ENCODE measurements around the gene CLDN3.

CLDN3 gene

DNA sequence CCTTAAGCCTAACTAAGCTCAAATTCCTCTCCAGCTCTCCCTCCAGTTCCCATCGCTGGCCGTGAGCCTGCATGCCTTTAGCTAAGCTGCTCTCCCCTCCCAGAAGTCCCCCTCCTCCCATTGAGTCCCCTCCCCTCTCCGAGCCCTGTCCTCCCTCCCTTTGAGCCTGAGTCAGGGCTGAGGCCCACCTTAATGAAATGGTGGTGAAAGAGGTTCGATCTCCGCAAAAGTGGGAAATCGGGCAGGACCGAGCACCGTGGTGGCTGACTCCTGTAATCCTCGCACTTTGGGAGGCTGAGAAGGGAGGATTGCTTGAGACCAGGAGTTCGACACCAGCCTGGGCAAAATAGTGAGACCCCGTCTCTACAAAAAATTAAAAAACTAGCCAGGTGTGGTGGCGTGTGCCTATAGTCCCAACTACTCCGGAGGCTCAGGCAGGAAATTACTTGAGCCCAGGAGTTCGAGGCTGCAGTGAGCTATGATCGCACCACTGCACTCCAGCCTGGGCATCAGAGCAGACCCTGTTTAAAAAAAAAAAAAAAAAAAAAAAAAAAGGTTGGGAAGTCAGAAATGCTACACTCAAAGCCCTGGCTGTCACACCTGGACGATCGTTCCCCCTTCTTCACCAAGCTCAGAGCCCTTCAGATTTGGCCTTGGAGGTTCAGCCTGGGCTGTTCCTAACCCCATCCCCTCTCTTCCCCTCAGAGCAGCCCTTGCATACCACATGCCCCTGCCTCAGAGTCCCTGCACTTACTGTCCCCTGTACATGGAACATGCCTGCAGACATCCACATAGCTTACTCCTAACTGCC is 995 bp upstream of the CLDN3 start:
- DNase-seq (ENCODE audit: low spot score), result no peak

DNA sequence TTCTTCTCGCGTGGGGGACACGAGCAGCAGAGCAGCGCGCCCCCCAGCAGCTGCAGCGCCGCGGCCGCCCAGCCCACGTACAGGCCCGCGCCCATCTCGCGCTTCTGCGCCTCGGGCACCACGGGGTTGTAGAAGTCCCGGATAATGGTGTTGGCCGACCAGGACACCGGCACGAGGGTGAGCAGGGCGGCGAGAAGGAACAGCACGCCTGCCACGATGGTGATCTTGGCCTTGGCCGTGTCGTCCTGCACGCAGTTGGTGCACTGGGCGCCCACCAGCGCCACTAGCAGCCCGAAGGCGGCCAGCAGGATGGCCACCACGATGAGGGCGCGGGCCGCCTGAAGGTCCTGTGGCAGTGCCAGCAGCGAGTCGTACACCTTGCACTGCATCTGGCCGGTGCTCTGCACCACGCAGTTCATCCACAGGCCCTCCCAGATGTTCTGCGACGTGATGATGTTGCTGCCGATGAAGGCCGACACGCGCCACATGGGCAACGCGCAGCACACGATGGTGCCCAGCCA is 529 bp downstream of the CLDN3 start:
- no peak for DNase-seq (ENCODE audit: low spot score)

DNA sequence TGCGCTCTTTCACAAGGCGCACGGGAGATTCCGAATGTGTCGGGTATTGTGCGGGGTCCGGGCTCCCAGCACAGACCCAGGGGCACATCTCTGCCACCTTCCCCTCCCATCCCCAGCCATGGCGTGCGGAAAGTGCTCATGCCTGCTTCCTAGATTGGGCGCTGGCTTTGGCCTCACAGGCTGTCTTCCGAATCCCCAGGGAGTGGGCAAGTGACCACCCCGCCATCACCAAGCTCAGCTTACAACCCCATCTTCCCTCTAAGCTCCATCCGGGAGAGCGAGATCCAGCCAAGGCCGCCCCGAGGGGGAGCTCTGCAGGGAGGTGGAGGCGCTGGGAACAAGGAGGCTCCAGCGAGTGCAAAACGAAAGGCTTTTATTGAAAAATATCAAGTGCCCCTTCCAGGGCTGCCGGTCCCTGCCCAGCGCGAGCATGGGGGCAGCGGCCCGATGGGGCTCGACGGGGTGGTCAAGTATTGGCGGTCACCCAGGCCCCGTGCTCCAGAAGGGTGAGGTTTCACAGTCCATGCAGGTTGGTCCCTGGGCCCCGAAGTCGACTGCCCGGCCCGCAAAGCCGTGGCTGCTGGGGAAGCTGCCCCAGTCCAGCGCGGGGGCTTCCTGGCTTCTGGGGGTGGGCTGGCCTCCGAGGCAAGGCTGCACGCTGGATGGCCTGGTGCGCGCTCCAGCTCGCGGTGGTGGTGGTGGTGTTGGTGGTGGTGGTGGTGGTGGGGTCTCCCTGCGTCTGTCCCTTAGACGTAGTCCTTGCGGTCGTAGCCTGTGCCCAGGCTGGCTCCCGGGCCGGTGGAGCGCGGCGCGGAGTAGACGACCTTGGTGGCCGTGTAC is 1.2 kb downstream of the CLDN3 start:
- DNase-seq (ENCODE audit: low spot score), result no peak

DNA sequence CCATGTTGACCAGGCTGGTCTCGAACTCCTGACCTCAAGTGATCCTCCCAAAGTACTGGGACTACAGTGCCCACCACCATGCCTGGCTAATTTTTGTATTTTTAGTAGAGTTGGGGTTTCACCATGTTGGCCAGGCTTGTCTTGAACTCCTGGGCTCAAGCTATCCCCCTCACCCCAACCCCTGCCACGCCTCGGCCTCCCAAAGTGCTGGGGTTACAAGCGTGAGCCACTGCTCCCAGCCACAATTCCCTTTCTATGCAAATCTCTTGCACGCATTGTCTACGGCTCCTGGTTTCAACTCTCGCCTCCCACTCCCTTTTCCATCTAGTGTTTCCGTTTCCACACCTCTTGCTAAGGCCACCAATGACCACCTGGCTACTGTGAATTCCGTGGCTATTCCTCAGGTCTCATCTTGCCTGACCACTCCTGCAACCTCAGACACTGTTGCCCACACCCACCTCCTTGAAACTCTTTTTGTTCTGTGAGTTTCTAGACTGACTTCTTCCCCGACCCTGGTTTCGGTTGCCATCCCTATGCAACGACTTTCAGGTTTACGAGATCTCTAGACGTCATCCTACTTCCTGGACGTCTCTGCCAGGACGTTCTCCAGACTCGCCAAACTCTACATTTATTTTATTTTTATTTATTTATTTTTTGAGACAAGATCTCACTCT is 3.4 kb downstream of the CLDN3 start:
- no peak for DNase-seq (ENCODE audit: low spot score)

DNA sequence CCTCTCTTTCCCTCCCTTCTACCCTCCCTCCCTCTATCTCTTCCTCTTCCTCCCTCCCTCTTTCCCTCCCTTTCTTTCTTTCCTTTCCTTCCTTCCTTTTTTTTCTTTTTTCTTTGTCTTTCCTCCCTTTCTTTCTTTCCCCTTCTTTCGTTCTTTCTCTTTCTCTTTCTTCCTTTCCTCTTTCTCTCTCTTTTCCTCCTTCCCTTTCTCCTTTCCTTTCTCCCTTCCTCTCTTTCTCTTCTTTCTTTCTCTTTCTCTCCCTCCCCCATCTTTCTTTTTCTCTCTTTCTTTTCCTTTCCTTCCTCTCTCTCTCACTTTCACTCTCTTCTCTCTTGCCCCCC is 7.4 kb downstream of the CLDN3 start:
- no peak for DNase-seq (ENCODE audit: low spot score)

DNA sequence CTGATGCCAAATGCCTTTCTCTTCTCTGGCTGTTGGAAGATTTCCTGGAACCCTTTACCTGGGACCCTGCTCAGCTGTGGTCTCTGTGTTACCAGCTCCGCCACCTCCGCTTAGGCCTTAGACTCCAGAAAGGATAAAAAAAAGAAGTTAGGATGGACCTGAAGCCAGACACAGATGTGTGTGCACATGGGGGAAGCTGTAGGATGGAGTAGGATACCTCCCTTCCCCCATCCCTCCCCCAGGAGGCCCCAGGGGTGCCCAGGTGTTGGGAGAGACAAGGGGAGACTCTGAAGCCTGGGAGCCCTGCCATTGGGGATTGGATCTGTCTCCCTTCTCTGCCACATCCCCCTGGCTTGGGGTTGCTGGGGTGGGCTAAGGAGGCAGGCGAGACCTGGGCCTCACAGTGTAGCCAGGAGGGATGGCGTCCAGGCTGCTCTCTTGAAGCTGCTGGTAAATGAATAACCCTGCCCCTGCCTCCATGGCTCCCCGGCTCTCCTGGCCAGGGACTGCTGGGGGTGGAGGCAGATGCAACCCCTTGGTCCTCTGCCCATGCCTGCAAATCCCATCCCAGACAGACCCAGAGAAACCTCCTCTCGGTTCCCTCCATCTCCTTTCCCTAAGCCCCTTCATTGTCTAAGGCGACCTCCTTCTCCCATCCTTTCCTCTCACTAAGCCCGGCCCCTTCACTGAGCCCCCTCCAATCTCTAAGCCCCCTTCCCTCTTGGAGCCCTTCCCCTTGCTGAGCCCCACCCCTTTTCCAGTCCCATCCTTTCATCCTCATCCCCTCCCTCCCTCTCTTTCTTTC is 8.0 kb downstream of the CLDN3 start:
- no peak for DNase-seq (ENCODE audit: low spot score)

DNA sequence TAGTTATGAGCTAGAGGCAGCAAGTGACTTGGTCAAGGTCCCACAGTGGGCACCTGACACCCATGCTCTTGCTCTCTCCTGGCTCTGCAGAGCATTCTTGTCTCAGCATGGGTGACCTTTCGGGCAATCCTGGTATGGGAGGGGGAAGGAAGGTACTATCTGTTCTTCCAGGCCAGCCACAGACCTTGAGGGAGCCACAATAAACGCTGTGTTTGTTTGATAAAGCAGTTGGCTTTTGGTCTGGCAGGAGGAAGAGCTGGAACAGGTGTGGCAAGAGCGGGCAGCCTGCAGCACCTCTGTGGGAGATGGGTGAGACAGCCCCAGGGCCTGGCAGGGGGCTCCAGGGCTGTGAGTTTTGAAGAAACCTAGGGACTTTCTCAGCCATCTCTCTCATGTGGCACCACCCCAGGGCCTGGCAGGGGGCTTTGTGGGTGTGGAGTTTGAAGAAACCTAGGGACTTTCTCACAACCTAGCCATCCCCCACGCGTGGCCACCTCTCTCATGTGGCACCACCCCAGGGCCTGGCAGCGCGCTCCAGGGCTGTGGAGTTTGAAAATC is 11.4 kb downstream of the CLDN3 start:
- DNase-seq (ENCODE audit: low spot score), result no peak

DNA sequence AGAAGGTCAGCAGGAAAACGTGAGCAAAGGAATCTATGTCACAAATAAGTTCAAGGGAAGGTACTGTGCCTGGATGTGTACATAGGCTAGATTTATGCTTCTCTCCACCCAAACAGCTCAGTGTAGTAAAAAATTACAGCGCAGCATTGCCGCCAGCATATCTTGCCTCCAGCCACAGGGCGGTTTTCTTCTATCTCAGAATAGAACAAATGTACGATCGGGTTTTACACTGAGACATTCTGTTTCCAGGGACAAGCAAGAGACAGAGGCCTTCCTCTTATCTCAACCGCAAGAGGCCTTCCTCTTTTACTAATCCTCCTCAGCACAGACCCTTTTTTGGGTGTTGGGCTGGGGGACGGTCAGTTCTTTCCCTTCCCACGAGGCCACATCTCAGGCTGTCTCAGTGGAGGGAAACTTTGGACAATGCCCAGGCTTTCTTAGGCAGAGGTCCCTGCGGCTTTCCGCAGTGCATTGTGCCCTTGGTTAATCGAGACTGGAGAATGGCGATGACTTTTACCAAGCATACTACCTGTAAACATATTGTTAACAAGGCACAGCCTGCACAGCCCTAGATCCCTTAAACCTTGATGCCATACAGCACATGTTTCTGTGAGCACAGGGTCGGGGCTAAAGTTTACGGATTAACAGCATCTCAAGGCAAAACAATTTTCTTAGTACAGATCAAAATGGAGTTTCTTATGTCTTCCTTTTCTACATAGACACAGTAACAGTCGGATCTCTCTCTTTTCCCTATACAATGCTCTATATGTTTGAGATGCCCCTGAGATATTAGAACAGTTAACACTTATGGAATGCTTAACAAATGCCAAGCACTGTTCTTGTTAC is 19.9 kb downstream of the CLDN3 start:
- no peak for DNase-seq (ENCODE audit: low spot score)

DNA sequence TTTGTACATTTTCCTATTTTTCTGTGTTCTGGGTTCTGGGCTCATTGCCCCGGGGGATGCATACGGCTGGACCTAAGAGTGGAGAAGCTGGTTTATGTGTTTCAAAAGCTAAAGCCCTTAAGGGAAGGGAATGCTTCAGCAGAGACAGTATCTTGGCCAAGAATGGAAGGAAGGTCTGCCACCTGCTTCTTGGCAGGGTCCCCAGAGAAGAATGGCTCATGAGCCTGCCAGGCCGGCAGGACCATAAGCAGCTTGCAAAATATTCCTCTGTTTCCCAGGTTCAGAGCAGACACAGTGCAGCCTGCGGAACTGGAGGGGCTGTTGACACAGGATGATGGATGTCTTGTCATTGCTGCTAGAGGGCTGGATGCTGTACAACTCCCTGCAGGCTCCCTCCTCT is 23.7 kb downstream of the CLDN3 start:
- no peak for DNase-seq (ENCODE audit: low spot score)

DNA sequence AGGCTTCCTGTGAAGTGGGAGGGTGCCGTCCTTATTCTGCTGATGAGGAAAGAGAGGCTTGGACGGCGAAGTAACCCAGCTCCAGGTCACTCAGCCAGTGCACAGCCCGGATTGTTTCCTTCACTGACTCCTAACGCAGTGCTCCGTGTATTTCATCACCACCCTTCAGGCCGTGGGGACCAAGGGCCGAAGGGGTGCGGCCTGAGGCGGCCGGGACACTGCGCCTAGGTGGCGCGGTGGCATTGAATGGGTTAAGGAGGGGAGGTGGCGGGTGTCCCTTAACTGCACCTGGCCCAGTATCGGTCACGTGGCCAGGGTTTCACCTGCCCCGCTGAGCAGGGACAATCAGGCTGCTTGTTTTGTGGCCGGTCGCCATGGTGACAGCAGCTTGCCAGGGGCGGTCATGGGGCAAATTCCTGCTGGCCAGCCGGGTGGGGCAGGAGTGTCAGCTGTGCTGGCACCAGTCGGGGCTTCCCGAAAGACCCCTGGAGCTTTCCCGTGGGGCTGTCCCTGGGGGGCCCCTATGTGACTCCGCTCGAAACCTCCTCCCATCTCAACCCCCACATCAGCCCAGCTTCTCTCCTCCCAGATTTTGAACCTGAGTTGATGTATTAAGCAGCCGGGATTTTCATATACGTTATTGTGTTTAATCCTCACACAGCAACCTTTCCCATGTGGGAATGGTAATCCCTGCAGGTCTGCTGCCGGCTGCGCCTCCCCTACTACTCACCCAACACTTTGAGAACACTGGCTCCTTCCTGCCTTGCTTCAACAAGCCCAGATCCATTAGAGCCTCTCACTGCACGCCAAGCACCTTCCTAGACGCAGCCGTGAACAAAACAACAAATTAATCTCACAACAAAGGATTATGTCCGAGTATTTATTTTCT is 27.1 kb downstream of the CLDN3 start:
- DNase-seq (ENCODE audit: low spot score), result no peak

DNA sequence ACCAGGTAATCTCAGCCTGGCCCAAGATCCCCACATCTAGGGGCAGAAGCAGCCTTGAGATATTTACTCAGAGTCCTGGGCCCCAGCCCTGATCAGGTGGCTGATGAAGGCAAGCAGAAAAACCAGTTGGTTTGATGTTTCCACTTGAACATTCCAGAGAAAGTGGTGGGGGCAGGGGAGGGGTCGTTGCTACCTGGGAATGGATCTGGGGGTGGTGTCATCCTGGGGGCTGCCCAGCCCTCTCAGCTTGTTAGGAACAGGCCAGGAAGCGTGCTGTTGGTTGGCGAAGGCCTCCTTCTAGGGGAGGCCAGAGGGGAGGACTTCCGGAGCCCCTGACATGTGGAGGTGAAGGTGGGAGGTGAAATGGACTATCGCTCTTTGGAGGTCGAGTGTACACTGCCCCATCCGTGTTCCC is 27.7 kb downstream of the CLDN3 start:
- no peak for DNase-seq (ENCODE audit: low spot score)

DNA sequence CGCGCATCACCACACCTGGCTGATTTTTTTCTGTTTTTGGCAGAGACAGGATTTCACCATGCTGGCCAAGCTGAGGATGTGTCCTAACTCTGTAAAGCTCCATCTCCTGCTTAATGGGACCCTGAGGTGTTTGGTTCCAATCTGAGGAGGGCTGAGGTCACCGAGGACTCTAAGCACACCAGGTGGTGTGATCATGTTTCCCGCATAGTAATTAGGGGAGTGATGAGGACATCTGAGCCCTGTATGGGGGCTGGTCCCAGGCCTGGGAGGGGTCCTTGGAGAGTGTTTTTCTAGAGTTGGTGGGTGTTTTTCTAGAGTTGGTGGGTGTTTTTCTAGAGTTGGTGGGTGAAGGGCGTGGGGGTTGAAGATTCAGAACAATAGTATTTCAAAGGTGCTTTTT is 28.5 kb downstream of the CLDN3 start:
- no peak for DNase-seq (ENCODE audit: low spot score)

DNA sequence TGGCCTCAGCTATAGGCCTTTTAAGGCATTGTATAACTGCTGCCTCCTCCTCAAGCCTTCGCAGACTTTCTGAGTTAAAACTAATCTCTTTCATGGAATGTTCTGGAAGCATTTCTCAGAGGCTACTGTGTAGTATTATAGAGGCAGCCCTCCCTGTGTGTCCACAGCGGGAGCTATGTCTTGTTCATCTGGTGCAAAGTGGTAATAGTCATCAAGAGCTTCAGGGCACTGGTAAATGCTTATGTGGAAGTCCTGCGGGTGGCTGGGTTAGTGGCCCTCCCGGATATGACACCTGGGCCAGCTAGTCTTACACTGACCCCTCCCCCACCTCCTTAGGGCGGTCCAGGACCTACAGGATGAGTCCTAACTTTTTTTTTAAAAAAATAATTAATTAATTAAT is 29.3 kb downstream of the CLDN3 start:
- no peak for DNase-seq (ENCODE audit: low spot score)

DNA sequence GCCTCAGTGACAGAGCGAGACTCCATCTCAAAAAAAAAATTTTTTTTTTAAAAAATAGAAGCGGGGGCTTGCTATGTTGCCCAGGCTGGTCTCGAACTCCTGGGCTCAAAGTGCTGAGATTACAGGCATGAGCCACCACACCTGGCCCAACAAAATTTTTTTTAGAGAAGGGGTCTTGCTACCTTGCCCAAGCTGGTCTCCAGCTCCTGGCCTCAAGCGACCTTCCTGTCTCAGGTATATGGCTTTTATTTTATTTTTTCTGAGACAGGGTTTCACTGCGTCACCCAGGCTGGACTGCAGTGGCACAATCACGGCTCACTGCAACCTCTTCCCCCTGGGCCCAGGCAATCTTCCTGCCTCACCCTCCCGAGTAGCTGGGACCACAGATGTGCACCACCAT is 29.9 kb downstream of the CLDN3 start:
- DNase-seq (ENCODE audit: low spot score), result no peak

DNA sequence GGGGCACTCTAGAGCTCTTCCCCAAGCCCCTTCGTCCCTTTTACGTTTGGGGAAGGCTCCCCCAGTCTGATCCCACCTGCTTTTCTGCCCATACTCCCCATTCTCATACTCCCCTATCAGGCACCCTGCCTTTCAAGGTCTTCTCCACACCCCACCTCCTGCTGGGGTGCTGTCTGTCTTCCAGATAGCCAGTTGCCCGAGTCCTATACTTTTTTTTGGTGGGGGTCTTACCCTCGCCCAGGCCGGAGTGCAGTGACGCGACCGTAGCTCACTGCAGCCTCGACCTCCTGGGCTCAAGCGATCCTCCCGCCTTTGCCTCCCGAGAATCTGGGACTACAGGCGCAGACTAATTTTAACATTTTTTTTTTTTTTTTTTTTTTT is 30.7 kb downstream of the CLDN3 start:
- DNase-seq (ENCODE audit: low spot score), result no peak

DNA sequence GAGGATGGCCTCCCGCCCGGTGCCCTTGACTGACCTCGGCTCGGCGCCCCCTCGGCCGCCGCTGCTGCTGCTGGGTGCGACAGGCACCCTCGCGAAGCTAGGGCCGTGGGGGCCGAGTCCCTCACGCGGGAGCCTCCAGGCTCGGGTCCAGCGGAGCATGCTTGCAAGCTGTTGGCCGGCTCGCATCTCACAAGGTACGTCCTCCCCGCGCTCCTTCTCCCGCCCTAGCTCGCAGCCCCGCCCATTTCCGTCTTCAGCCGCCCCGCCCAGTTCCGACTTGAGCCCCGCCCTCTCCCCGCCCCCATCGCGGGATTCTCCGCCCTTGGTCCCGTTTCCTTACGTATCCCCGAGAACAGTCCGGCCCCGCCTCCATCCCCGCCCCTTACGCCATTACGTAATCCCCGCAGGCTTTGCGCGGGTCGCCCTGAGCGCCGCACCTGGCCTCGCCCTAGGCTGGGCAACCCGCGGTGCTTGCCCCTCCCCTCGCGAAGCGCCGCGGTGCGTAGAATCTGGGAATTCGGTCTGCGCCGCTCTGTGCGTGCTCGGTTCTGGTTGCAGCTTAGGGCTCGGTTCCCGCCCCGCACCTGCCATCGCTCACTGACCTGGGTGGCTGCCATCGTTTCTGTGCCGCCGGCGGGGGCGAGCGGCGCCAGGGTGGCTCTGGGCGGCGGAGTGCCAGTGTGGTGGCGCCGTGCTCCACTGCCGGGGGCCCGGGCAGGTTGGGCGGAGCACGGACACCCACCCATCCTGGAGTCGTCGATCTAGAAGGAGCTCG is 31.3 kb downstream of the CLDN3 start, which contains the start of gene ABHD11:
Gene ABHD11, minus strand, starts transcription at position 191 of the 775 bp plus-strand sequence. Its CDS starts 32 bp downstream, at position 159.
- peak; percentile 99 for DNase-seq (ENCODE audit: low spot score)

DNA sequence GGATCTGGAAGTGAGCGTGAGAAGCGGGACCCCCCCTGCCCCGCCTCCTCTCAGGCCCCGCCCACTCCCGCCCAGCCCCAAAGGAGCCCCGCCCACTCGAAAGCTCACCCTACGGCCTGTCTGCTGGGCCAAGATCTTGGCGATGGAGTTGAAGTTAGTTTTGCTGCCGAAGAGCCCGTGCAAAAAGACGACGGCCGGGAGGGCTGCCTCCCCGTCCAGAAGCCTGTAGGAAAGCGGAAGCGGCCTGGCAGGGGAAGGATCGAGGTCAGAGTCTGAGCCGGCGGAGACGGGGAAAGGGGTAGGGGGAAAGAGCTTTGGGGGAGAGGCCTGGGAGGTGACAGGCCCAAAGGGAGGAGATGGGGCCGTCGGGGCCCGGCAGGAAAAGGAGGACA is 31.9 kb downstream of the CLDN3 start:
- DNase-seq (ENCODE audit: low spot score), result peak; percentile 93

DNA sequence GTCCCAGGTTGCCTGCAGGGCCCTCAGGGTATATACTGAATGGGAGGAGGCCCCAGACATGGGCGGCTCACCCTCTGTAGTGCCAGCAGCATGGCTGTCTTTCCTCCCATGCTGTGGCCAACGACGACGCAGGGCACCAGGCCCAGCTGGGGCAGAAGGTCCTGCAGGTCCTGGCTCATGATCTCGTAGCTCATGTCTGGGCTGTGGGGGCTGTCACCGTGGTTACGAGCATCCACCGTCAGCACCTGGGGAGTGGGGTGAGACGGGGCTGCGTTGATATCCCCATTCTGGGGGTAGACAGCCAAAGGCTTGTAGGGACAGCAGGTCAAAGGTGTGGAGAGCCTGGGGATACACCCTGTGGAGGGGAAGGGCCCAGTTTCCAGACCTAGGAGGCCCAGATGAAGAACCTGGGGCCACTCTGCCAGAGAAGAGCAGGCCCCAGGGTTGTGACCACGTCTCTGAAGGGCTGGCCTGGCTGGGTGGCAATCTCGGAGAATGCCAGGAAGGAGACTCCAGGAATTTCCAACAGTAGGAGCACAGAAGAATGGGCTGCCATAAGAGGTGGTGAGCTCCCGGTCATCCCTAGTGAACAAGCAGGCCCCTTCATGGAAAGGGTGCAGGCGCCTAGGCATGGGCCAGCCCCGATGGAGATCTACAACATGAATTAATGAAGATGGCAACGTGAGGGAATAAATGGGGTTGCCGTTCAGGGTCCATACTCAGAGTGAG is 32.4 kb downstream of the CLDN3 start:
- DNase-seq (ENCODE audit: low spot score), result no peak
